Endothelial cell of umbilical vein (primary cell): Measurements from ENCODE around the gene TXNRD1. TPM values are rescaled to one million over a fixed set of nuclear protein-coding genes. Genes with fewer than 3 reads are reported as not detected.

Experiments used
- BruUV-seq: library from RNA; stranded (reverse); fragments of 400-500 nt; replicated peaks from 2 replicates; lab custom pipeline; 2021; lab: Mats Ljungman, UMichigan
- CTCF ChIA-PET: fragments of 300-600, 350-600 bp; sonication (Branson Sonifier 250); formaldehyde crosslinking; loops from one replicate; lab custom pipeline; 2021; ENCODE audit warnings: antibody characterized with exemption, inconsistent platforms; lab: Charles Lee
- POLR2A ChIA-PET: fragments of 300-600, 350-600 bp; sonication (Branson Sonifier 250); formaldehyde crosslinking; loops from one replicate; lab custom pipeline; 2021; ENCODE audit warnings: antibody characterized with exemption, inconsistent platforms; lab: Charles Lee
- DNase-seq: peaks from one replicate; pipeline ENCODE4 v3.0.0-alpha.2; 2011; ENCODE audit warnings: low read depth, low spot score
- FAIRE-seq: peaks from 2 replicates; lab custom pipeline; 2011; peaks lifted over from hg19 to GRCh38; lab: Jason Lieb, UNC
- H2AFZ ChIP-seq: 2 replicates; pipeline ENCODE4 v1.6.0; 2012; ENCODE audit warnings: low read depth, low read length, control low read depth, inconsistent platforms
- H3K27ac ChIP-seq: 2 replicates; pipeline ENCODE4 v1.5.1; 2011; ENCODE audit warnings: low read depth, mild to moderate bottlenecking, control low read depth, low read length, moderate library complexity; ENCODE audit not compliant: insufficient read depth
- H3K27me3 ChIP-seq, 2 experiments: 2 replicates each; pipeline versions ENCODE4 v1.6.0 to v1.6.1; 2011; ENCODE audit warnings: low read length in 2 of 2, mixed read lengths in 1 of 2; ENCODE audit not compliant: control insufficient read depth in 2 of 2, insufficient read depth in 2 of 2
- H3K36me3 ChIP-seq, 2 experiments: 2 replicates in 1 of 2; 3 replicates in 1 of 2; pipeline ENCODE4 v1.5.1; 2011; ENCODE audit warnings: low read length in 2 of 2, mild to moderate bottlenecking in 1 of 2, moderate library complexity in 1 of 2; ENCODE audit not compliant: control insufficient read depth in 2 of 2, insufficient read depth in 2 of 2; ENCODE audit errors: extremely low read depth in 1 of 2
- H3K4me1 ChIP-seq: 3 replicates; pipeline ENCODE4 v1.5.1; 2011; ENCODE audit warnings: mild to moderate bottlenecking, low read length; ENCODE audit not compliant: control insufficient read depth, insufficient read depth; ENCODE audit errors: extremely low read depth
- H3K4me2 ChIP-seq: 2 replicates; pipeline ENCODE4 v1.6.1; 2011; ENCODE audit warnings: low read length, control low read depth, mixed read lengths; ENCODE audit not compliant: insufficient read depth
- H3K4me3 ChIP-seq, 3 experiments: fragments of 200-600 bp in 1 of 3; sonication (generic), shearing (Covaris generic) in 1 of 3; replicated peaks in 1 of 3; 2 replicates each; pipeline ENCODE4 v1.5.1; 2011 to 2016; ENCODE audit warnings: control low read depth in 3 of 3, low read length in 3 of 3, mild to moderate bottlenecking in 2 of 3, inconsistent platforms in 1 of 3, low read depth in 1 of 3, moderate library complexity in 1 of 3; ENCODE audit not compliant: insufficient read depth in 1 of 3
- H3K79me2 ChIP-seq: 2 replicates; pipeline ENCODE4 v1.6.0; 2012; ENCODE audit warnings: low read length, inconsistent platforms; ENCODE audit not compliant: control insufficient read depth, insufficient read depth
- H3K9ac ChIP-seq: replicated peaks from 2 replicates; pipeline ENCODE3; 2011; ENCODE audit warnings: low read length, control low read depth; ENCODE audit not compliant: insufficient read depth; ENCODE audit errors: extremely low read depth
- H3K9me1 ChIP-seq: replicated peaks from 3 replicates; pipeline ENCODE4 v1.6.0; 2011; ENCODE audit warnings: mild to moderate bottlenecking, low read length; ENCODE audit not compliant: control insufficient read depth, insufficient read depth; ENCODE audit errors: extremely low read depth
- H3K9me3 ChIP-seq: replicated peaks from 2 replicates; pipeline ENCODE4 v1.5.1; 2012; ENCODE audit warnings: low read length, inconsistent platforms; ENCODE audit not compliant: control insufficient read depth, insufficient read depth
- H4K20me1 ChIP-seq: replicated peaks from 2 replicates; pipeline ENCODE3; 2011; ENCODE audit warnings: mild to moderate bottlenecking, low read length; ENCODE audit not compliant: control insufficient read depth, insufficient read depth; ENCODE audit errors: extremely low read depth
- EZH2 ChIP-seq: IDR thresholded peaks from 2 replicates; pipeline ENCODE4 v1.6.1; 2012; ENCODE audit warnings: borderline replicate concordance, low read depth, mild to moderate bottlenecking, moderate library complexity, low read length, inconsistent platforms; ENCODE audit not compliant: severe bottlenecking
- FOS ChIP-seq: IDR thresholded peaks from 2 replicates; pipeline ENCODE4 v1.6.1; 2011; ENCODE audit warnings: mild to moderate bottlenecking, low read length, moderate library complexity, borderline replicate concordance; ENCODE audit not compliant: insufficient read depth
- GATA2 ChIP-seq: IDR thresholded peaks from 2 replicates; pipeline ENCODE4 v1.7.0; 2011; ENCODE audit warnings: low read depth, mild to moderate bottlenecking, moderate library complexity, mixed read lengths, low read length; ENCODE audit not compliant: insufficient read length, insufficient read depth
- JUN ChIP-seq: IDR thresholded peaks from 2 replicates; pipeline ENCODE4 v1.6.1; 2011; ENCODE audit warnings: borderline replicate concordance, low read depth; ENCODE audit not compliant: insufficient read length, insufficient read depth
- MYC ChIP-seq: IDR thresholded peaks from one replicate; pipeline ENCODE4 v1.6.1; 2011; ENCODE audit warnings: mild to moderate bottlenecking, low read depth, low read length
- POLR2A ChIP-seq: IDR thresholded peaks from 2 replicates; pipeline ENCODE4 v1.6.1; 2012; ENCODE audit warnings: low read depth, mild to moderate bottlenecking, control low read depth, low read length
- POLR2AphosphoS5 ChIP-seq: IDR thresholded peaks from 2 replicates; pipeline ENCODE4 v1.6.1; 2012; ENCODE audit warnings: low read depth, mild to moderate bottlenecking, control low read depth, low read length, moderate library complexity; ENCODE audit not compliant: insufficient read depth
- dilution Hi-C: fragments of 300-500 bp; cut with MboI; formaldehyde crosslinking; loops from one replicate; pipeline ENCODE4 v1.15.0; 2019; ENCODE audit warnings: low sequenced_read_pairs; ENCODE audit not compliant: extremely low pct_ligation_motif_present
- intact Hi-C: fragments of 100-400 bp; cut with micrococcal nuclease; formaldehyde crosslinking; loops from one replicate; pipeline ENCODE4 v1.10.0; 2022
- polyA plus RNA-seq, 4 experiments: library from polyadenylated mRNA; depleted of rRNA in 3 of 4; stranded (reverse) in 3 of 4; unstranded in 1 of 4; fragments of >200 nt; gene quantifications; 2 replicates each; pipeline versions ENCODE4 v1.2.1 to v1.2.3, GENCODE V29; 2011 to 2012; ENCODE audit warnings: missing spikeins in 1 of 4
- total RNA-seq: library from RNA; stranded (reverse); gene quantifications from 2 replicates; pipeline ENCODE4 v1.2.3, GENCODE V29; 2021
- TF ChIP-seq, protein P1 (sequence below): IDR thresholded peaks from 2 replicates; pipeline ENCODE4 v1.6.1; 2011; ENCODE audit not compliant: insufficient read depth, insufficient read length
- TF ChIP-seq, protein P2 (sequence below), 2 donors: IDR thresholded peaks; 1 replicate in 1 of 2; 2 replicates in 1 of 2; pipeline ENCODE4 v1.5.1; 2011; ENCODE audit warnings: low read length in 2 of 2, mild to moderate bottlenecking in 2 of 2, moderate library complexity in 2 of 2, control low read depth in 1 of 2, inconsistent platforms in 1 of 2, low read depth in 1 of 2; ENCODE audit not compliant: insufficient read depth in 1 of 2; ENCODE audit errors: extremely low read depth in 1 of 2

Gene TXNRD1
- total and polyA plus RNA-seq, 2 donors (not counting 3 experiments of a cell fraction or from before 2014, with no cell fraction given) = 309 to 566 TPM

DNA sequence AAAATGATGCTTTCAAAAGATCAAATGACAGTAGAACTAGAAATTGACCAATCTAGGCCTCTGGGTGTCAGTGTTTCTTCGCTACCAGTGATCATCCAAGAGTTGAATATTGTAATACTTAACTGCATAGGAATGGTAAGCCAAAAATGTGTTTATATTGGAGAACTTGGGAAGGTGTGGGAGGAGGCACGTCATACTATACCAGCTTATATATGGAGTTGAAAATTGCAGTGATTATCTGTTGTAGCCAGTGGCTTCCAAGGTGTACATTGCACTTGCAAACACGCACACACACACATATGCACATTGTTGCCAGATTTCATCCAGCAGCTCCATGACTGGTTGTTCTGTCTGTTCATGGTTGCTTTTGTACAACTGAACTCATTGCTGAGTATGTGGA is 124.1 kb downstream of the TXNRD1 start:
- ChIA-PET POLR2A (no interaction called here), CTCF (interaction anchor here (0.7 to 1.5 kb wide), 6 partner anchors 9 to 714 kb away, joined by 3 to 8 read pairs (median 4); partner anchors contain the start of gene TXNRD1)
- no peak for TF ChIP-seq GATA2
- peaks cover 44 to 45% of the 10 kb centered on the region in 2 experiments for H3K36me3 ChIP-seq
- FAIRE-seq (no peak), DNase-seq (no peak)
- H2AFZ ChIP-seq = no peak overlapping the region
- no peaks in the 10 kb centered on the region for H3K27me3 ChIP-seq
- H3K4me3 ChIP-seq = no peak overlapping the region
- no peaks in the 10 kb centered on the region for H3K4me1 ChIP-seq
- H3K9ac ChIP-seq = no peak overlapping the region
- H3K9me3 ChIP-seq = no peaks in the 10 kb centered on the region
- BruUV-seq = no TSS peak
- dilution Hi-C loops = no loop called here
- H3K79me2 ChIP-seq = peaks cover 70% of the 10 kb centered on the region
- no peaks in the 10 kb centered on the region for H3K9me1 ChIP-seq
- no peaks in the 10 kb centered on the region for H4K20me1 ChIP-seq
- H3K27ac ChIP-seq = no peak overlapping the region
- no peak overlapping the region for H3K4me2 ChIP-seq
- intact Hi-C loops = no loop called here

DNA sequence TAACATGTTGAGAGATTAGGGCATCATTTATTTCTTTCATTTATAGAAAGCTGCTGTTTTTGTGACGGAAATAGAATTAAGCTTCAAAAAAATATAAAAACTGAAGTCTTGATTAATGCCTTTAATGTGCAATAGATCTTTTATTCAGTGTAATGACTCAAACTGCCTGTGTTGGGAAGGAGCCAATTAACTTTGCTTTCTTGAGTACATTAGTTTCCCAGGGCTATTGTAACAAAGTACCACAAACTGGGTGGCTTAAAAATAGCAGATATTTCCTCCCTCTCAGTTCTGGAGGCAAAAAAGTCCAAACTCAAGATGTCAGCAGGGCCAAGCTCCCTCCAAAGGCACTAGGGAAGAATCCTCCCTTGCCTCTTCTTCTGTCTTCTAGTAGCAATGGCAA is 124.6 kb downstream of the TXNRD1 start:
- no peak overlapping the region for H3K27ac ChIP-seq
- no peaks in the 10 kb centered on the region for H3K9me1 ChIP-seq
- peaks cover 41 to 45% of the 10 kb centered on the region in 2 experiments for H3K36me3 ChIP-seq
- ChIA-PET CTCF (interaction anchor here (0.9 to 1.5 kb wide), 5 partner anchors 10 to 713 kb away, joined by 3 to 8 read pairs (median 4); partner anchors contain the start of gene TXNRD1), POLR2A (no interaction called here)
- H3K9ac ChIP-seq = no peak overlapping the region
- BruUV-seq = no TSS peak
- H3K79me2 ChIP-seq = peaks cover 71% of the 10 kb centered on the region
- H4K20me1 ChIP-seq = no peaks in the 10 kb centered on the region
- H3K27me3 ChIP-seq = no peaks in the 10 kb centered on the region
- FAIRE-seq (no peak), DNase-seq (peak; percentile 41)
- no peak overlapping the region for H2AFZ ChIP-seq
- no peak overlapping the region for H3K4me2 ChIP-seq
- TF ChIP-seq, protein P1, sequence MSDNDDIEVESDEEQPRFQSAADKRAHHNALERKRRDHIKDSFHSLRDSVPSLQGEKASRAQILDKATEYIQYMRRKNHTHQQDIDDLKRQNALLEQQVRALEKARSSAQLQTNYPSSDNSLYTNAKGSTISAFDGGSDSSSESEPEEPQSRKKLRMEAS = no peak
- TF ChIP-seq FOS (no peak), JUN (no peak), GATA2 (no peak), MYC (no peak), EZH2 (no peak), POLR2AphosphoS5 (no peak), POLR2A (no peak)
- TF ChIP-seq, protein P2, sequence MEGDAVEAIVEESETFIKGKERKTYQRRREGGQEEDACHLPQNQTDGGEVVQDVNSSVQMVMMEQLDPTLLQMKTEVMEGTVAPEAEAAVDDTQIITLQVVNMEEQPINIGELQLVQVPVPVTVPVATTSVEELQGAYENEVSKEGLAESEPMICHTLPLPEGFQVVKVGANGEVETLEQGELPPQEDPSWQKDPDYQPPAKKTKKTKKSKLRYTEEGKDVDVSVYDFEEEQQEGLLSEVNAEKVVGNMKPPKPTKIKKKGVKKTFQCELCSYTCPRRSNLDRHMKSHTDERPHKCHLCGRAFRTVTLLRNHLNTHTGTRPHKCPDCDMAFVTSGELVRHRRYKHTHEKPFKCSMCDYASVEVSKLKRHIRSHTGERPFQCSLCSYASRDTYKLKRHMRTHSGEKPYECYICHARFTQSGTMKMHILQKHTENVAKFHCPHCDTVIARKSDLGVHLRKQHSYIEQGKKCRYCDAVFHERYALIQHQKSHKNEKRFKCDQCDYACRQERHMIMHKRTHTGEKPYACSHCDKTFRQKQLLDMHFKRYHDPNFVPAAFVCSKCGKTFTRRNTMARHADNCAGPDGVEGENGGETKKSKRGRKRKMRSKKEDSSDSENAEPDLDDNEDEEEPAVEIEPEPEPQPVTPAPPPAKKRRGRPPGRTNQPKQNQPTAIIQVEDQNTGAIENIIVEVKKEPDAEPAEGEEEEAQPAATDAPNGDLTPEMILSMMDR (IDR thresholded peaks at IDR 0.05; ENCODE audit: extremely low read depth in 1 of 2, insufficient read depth in 1 of 2, low read depth in 1 of 2, low read length in 2 of 2) = no peak
- no peaks in the 10 kb centered on the region for H3K9me3 ChIP-seq
- H3K4me1 ChIP-seq = no peaks in the 10 kb centered on the region
- dilution Hi-C loops (no loop called here), intact Hi-C loops (no loop called here)
- H3K4me3 ChIP-seq = no peak overlapping the region
